HG03039 (cell line): ENCODE data around the gene ANKMY2.
"Not testable (repeated sequence)": the region's sequence is repeated elsewhere in the genome, so short reads cannot be mapped to it uniquely, and the experiment has no call there.

Experiments used
- ATAC-seq: cut with Tn5 transposase; IDR thresholded peaks from one replicate; pipeline ENCODE4 v1.9.1; 2021; ENCODE audit warnings: mild to moderate bottlenecking, moderate library complexity; ENCODE audit not compliant: unreplicated experiment

ANKMY2 gene

GRCh38 chr7:16645593-16646471 is at the start of gene ANKMY2, which contains the start of gene BZW2:
Gene ANKMY2 (minus strand): TSS chr7:16645754. CDS start chr7:16645573, 181 bp downstream.
Gene BZW2 (plus strand): TSS chr7:16646181. CDS start chr7:16665444, 19,263 bp downstream.
- peak; percentile 95 for ATAC-seq

- ATAC-seq = no peak
Observed at GRCh38 chr7:16694806-16695205, 49.3 kb upstream of the ANKMY2 start.

GRCh38 chr7:16693601-16694318 is 48.2 kb upstream of the ANKMY2 start:
- no peak for ATAC-seq

GRCh38 chr7:16691241-16691640 is 45.7 kb upstream of the ANKMY2 start:
- no peak for ATAC-seq

- ATAC-seq = no peak
Observed at GRCh38 chr7:16688249-16688648, 42.7 kb upstream of the ANKMY2 start.

- ATAC-seq = no peak
Observed at GRCh38 chr7:16685535-16685934, 40.0 kb upstream of the ANKMY2 start.

- no peak for ATAC-seq
Observed at GRCh38 chr7:16684935-16685334, 39.4 kb upstream of the ANKMY2 start.

- not testable (repeated sequence) for ATAC-seq
Observed at GRCh38 chr7:16678645-16679566, 33.4 kb upstream of the ANKMY2 start.

- ATAC-seq = no peak
Observed at GRCh38 chr7:16677978-16678494, 32.5 kb upstream of the ANKMY2 start.

GRCh38 chr7:16675277-16675676 is 29.7 kb upstream of the ANKMY2 start:
- no peak for ATAC-seq

GRCh38 chr7:16671811-16672210 is 26.3 kb upstream of the ANKMY2 start:
- ATAC-seq = no peak

- ATAC-seq = no peak
Observed at GRCh38 chr7:16670731-16671344, 25.3 kb upstream of the ANKMY2 start.

- no peak for ATAC-seq
Observed at GRCh38 chr7:16670021-16670420, 24.5 kb upstream of the ANKMY2 start.

GRCh38 chr7:16669581-16669980 is 24.0 kb upstream of the ANKMY2 start:
- no peak for ATAC-seq

GRCh38 chr7:16668978-16669377 is 23.4 kb upstream of the ANKMY2 start:
- no peak for ATAC-seq

GRCh38 chr7:16668049-16668858 is 22.7 kb upstream of the ANKMY2 start:
- ATAC-seq = no peak

GRCh38 chr7:16667355-16667754 is 21.8 kb upstream of the ANKMY2 start:
- no peak for ATAC-seq

GRCh38 chr7:16661924-16662323 is 16.4 kb upstream of the ANKMY2 start:
- no peak for ATAC-seq

- ATAC-seq = no peak
Observed at GRCh38 chr7:16660702-16661464, 15.3 kb upstream of the ANKMY2 start.
